ENCODE data around the gene CSTB.

Gene CSTB

GRCh38 chr21:43762303-43763128, 13.6 kb downstream of the CSTB start:
- Histone ChIP-seq H4K20me1 (ENCODE audit: insufficient read depth, low read length) (no peaks in the 10 kb centered on the region), H3K9me3 (replicated peaks; ENCODE audit: insufficient read depth, low read length) (no peaks in the 10 kb centered on the region), H3K9me2 (replicated peaks; ENCODE audit: insufficient read depth, low read length) (no peaks in the 10 kb centered on the region), H3K36me3 (replicated peaks; ENCODE audit: insufficient read depth, low read length) (0 out of 2 replicates have a peak, but pooled peaks cover 3% of the 10 kb centered on the region), H3K79me2 (ENCODE audit: low read length) (no peaks in the 10 kb centered on the region), H2AFZ (ENCODE audit: low read length) (no peak overlapping the region), H3F3A (ENCODE audit: insufficient read depth, low read length) (no peaks in the 10 kb centered on the region), H3K27me3 (replicated peaks; ENCODE audit: insufficient read depth, low read length) (no peaks in the 10 kb centered on the region), H3K4me1 (ENCODE audit: low read length) (no peaks in the 10 kb centered on the region), H3K27ac (ENCODE audit: low read length) (no peak overlapping the region), H3K4me3 (ENCODE audit: low read length) (no peak overlapping the region), H3K4me2 (ENCODE audit: low read depth, low read length) (no peak overlapping the region), H3K9ac (ENCODE audit: low read length) (no peak overlapping the region)
- no peak for TF ChIP-seq EZH2phosphoT487 (IDR thresholded peaks at IDR 0.05; ENCODE audit: low read length)
- no peak for TF ChIP-seq EZH2 (optimal IDR thresholded peaks at IDR 0.05; ENCODE audit: low read depth, low read length)
- TF ChIP-seq CTCF (IDR thresholded peaks at IDR 0.05; ENCODE audit: low read length): no peak
- no peak for DNase-seq

GRCh38 chr21:43761886-43762285, 14.2 kb downstream of the CSTB start:
- Histone ChIP-seq H3K4me1 (ENCODE audit: low read length) (no peaks in the 10 kb centered on the region), H3K27ac (ENCODE audit: low read length) (no peak overlapping the region), H3K36me3 (replicated peaks; ENCODE audit: insufficient read depth, low read length) (0 out of 2 replicates have a peak, but pooled peaks cover 6% of the 10 kb centered on the region), H3K27me3 (replicated peaks; ENCODE audit: insufficient read depth, low read length) (no peaks in the 10 kb centered on the region), H4K20me1 (ENCODE audit: insufficient read depth, low read length) (no peaks in the 10 kb centered on the region), H3K4me2 (ENCODE audit: low read depth, low read length) (no peak overlapping the region), H3K9me2 (replicated peaks; ENCODE audit: insufficient read depth, low read length) (no peaks in the 10 kb centered on the region), H3F3A (ENCODE audit: insufficient read depth, low read length) (no peaks in the 10 kb centered on the region), H3K4me3 (ENCODE audit: low read length) (no peak overlapping the region), H2AFZ (ENCODE audit: low read length) (no peak overlapping the region), H3K9ac (ENCODE audit: low read length) (no peak overlapping the region), H3K79me2 (ENCODE audit: low read length) (peaks cover 1% of the 10 kb centered on the region; the same call in 1 of the 2 replicates), H3K9me3 (replicated peaks; ENCODE audit: insufficient read depth, low read length) (no peaks in the 10 kb centered on the region)
- DNase-seq: no peak
- TF ChIP-seq EZH2 (optimal IDR thresholded peaks at IDR 0.05; ENCODE audit: low read depth, low read length) (no peak), EZH2phosphoT487 (IDR thresholded peaks at IDR 0.05; ENCODE audit: low read length) (no peak)

GRCh38 chr21:43760391-43760958, 15.6 kb downstream of the CSTB start:
- Histone ChIP-seq H4K20me1 (ENCODE audit: insufficient read depth, low read length) (no peaks in the 10 kb centered on the region), H3K27me3 (replicated peaks; ENCODE audit: insufficient read depth, low read length) (no peaks in the 10 kb centered on the region), H3K36me3 (replicated peaks; ENCODE audit: insufficient read depth, low read length) (peaks cover 18% of the 10 kb centered on the region; the same call in 1 of the 2 replicates), H3K4me1 (ENCODE audit: low read length) (no peaks in the 10 kb centered on the region), H3K9me3 (replicated peaks; ENCODE audit: insufficient read depth, low read length) (no peaks in the 10 kb centered on the region), H3K27ac (ENCODE audit: low read length) (no peak overlapping the region), H3K4me3 (ENCODE audit: low read length) (no peak overlapping the region), H3K79me2 (ENCODE audit: low read length) (peaks cover 14% of the 10 kb centered on the region; the same call in 1 of the 2 replicates), H3K9ac (ENCODE audit: low read length) (no peak overlapping the region), H2AFZ (ENCODE audit: low read length) (no peak overlapping the region), H3K9me2 (replicated peaks; ENCODE audit: insufficient read depth, low read length) (no peaks in the 10 kb centered on the region), H3F3A (ENCODE audit: insufficient read depth, low read length) (no peaks in the 10 kb centered on the region), H3K4me2 (ENCODE audit: low read depth, low read length) (no peak overlapping the region)
- TF ChIP-seq EZH2 (optimal IDR thresholded peaks at IDR 0.05; ENCODE audit: low read depth, low read length) (no peak), CTCF (IDR thresholded peaks at IDR 0.05; ENCODE audit: low read length) (no peak), EZH2phosphoT487 (IDR thresholded peaks at IDR 0.05; ENCODE audit: low read length) (no peak)
- no peak for DNase-seq

Measured in MM.1S (cell line).